ENCODE measurements around the gene JPH3.

Gene JPH3

GRCh38 chr16:87602821-87603683 is 744 bp downstream of the JPH3 start:
- no peak for DNase-seq

GRCh38 chr16:87603684-87604633 is 1.7 kb downstream of the JPH3 start:
- DNase-seq: no peak

DNA sequence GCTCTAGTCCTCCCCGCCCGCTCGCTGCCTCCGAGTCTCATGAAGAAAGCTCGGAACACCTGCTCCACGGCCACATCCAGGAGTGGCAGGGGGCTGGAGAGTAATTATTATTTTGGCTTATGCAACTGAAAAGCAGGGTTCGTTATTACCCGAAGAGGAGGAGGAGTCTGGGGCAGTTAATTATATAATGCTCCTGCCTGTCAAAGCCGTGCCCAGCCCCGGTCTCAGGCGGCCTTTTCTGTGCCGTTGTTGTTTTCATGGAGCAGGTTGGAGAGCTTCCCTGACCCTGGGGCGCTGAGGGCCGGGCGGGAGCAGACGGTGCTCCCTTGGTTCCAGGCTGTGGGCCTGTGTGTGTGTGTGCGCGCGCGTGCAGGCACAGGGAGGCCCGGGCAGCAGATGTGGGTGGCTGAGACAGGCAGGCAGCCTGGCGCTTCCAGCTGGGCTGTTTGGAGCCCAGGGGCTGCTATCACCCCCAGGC is 2.4 kb downstream of the JPH3 start:
- no peak for DNase-seq

DNA sequence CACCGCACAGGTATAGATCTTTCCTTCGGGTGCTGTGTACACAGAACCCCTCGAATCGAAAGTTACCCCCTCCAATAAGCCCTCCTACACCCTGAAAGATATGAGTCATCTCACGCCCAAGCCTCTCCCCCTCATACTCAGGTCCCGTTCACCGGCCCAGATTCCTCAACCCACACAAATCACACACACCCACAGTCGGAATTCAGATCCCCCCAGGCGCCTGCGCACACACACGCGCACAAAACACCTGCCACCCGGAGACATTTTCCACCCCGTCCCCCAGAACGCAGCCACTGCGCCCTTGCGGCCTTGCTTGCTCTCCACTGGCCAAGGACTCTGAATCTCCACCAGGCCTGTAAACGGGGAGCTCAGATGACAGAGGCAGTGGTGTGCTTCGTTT is 4.9 kb downstream of the JPH3 start:
- no peak for DNase-seq

GRCh38 chr16:87607871-87608270 is 5.6 kb downstream of the JPH3 start:
- no peak for DNase-seq

- DNase-seq: peak; percentile 2
Measured at GRCh38 chr16:87608400-87608985, 6.2 kb downstream of the JPH3 start.

DNA sequence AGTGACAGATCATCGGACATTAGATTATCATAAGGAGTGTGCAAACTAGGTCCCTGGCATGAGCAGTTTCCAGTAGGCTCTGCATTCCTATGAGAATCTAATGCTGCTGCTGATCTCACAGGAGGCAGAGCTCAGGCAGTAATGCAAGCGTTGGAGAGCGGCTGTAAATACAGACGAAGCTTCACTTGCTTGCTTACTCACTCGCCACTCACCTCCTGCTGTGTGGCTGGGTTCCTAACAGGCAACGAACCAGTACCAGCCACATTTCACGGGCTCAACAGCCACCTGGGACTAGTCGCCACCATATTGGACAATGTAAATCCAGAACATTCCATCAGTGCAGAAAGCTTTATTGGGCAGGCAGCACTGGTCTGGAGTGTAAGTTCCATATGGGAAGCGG is 7.7 kb downstream of the JPH3 start:
- DNase-seq: no peak

- DNase-seq: no peak
Measured at GRCh38 chr16:87611456-87611855, 9.1 kb downstream of the JPH3 start.

GRCh38 chr16:87613961-87614360 is 11.7 kb downstream of the JPH3 start:
- DNase-seq: no peak

DNA sequence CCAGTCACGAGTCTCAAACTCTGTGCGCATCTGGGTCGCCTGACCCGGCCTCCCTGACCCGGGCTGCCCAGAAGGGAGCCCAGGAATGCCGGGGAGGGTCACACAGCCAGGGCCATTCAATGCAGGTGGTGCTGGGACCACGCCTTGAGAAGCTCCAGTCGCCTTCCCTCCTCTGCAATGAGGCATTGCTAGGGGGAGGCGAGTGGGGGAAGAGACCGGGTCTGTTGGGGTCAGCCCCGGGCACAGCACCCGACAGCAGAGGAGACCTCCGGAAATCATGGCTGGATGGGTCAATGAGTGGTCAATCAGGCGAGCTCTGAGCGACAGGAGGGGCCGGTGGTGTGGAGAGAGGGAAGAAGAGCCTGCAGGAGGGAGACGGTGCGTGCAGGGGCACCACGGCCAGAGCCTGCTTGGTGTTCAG is 13.3 kb downstream of the JPH3 start:
- no peak for DNase-seq

DNA sequence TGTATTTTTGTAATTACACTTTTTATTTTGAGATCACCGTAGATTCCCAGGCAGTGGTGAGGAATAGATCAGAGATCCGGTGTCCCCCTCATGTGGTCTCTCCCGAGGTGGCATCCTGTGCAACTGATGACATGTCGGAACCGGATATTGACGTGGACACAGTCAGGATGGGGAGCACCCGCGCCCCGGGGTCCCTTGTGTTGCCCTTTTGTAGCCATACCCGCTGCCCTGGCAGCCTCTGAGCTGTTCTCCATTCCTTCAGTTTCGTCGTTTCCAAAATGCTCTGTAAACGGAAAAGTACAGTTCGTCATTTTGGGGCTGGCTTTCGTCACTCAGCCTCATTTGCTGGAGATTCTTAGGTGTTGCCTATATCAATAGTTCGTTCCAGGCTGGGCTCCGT is 14.2 kb downstream of the JPH3 start:
- no peak for DNase-seq

GRCh38 chr16:87618216-87618615 is 15.9 kb downstream of the JPH3 start:
- no peak for DNase-seq

DNA sequence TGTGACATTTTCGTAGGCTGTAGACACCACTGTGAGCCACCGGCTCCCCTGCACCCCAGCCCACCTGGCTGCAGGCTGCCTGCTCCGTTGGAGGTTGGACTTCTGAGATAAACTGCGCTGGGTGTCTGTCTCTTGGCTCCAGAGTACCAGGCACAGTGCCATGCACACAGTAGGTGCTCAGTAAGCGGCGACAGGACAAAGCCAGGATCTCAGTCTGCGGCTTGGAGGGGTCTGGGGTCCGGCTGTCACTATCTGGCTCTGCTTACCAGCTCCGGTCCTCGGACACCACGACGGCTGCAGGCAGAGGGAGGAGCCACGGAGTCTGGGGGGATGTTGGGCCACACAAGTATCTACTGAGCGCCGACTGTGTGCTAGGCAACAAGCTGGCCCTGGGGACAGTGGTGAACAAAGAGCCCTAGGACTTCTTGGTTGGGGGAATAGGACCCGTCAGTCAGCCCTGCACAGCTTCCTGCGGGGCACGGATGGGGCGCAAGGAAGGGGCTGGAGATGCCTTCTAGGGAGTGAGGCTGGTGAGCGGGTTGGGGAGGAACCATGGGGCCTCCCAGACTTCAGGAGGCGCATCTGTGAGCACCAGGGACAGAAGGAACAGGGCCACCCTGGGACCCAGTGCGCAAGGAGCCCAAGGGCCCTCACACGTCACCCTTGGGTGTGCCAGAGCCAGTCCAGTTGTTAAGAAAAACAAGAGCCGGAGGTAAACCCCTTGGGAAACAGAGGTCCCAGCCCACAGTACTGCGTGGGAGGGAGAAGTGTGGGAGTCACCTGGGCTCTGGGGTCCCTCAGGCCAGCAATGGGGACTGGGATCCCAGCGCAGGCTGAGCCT is 17.3 kb downstream of the JPH3 start:
- DNase-seq: no peak

DNA sequence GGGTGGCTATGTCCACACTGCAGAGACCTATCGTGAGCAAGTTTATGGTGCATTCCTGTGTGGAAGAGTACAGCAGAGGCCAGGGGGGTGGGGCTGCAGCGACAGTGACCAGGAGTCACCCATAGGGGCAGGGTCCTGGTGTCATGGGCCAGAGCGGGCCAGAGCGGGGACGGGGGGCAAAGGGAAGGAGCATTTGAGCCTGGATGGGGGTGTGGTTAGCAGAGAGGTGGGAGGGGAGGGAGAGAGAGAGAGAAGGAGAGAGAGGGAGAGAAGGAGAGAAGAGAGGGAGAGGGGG is 17.8 kb downstream of the JPH3 start:
- no peak for DNase-seq

- DNase-seq: no peak
Measured at GRCh38 chr16:87621550-87621829, 19.2 kb downstream of the JPH3 start.

DNA sequence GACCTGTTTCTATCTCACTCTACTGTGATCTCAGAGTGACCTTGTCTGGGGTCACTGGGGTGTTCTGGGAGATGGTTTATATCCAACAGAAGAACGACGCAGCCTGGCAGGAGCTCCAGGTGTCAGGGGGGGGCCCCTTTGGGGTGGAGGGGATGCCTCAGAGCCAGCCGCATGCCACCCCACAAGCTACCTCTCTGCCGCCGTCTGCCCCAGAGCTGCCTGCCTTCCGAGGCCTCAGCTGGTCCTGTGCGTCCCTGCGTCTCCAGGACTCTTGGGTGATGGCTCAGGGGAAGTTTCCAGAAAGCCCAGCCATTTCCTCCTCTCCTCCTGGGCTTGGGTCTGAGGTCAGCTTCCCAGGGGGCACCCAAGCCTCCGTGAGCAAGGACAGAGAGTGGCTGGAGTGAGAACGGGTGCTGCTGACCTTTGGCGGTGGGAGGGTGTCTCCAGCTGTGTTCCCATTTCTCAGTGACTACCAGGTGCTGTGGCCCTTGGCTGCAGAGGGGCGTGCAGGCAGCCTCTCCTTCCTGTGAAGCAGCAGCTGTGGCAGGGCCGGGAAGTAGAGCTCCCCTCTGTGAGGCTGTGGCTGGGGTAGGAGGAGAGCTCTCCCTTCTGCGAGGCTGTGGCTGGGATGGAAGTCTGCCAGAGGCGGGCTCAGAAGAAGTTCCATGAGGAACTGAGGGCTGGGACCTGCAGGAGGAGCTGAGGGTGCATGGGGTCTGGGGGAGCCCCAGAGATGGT is 19.8 kb downstream of the JPH3 start:
- no peak for DNase-seq

DNA sequence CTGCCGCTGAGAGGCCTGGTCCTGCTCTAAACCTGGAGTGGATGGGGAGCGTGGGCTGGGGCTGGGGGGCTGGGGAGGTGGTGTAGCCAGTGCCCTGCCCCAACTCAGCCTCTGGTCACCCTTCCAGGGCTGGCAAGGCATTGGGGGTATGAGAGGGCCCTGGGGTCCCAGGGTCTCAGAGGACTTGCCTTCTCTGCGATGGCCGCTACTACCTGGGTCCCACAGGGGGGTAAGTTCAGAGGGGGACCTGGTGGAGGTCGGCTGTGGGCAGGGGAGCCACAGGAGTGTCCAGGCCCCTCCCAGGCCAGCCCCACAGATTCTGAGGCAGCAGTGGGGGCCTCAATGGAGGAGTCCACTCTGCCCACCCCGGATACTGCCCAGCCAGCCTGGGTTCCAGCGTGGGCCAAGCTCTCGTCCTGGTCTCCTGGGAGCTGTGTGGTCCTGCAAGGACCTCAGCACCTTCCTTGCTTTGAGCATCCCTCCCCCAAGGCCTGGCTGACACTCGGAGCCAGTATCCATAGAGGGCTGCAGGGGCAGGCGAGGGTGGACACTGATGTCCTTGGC is 20.5 kb downstream of the JPH3 start:
- no peak for DNase-seq

GRCh38 chr16:87625241-87625797 is 23.0 kb downstream of the JPH3 start:
- no peak for DNase-seq

DNA sequence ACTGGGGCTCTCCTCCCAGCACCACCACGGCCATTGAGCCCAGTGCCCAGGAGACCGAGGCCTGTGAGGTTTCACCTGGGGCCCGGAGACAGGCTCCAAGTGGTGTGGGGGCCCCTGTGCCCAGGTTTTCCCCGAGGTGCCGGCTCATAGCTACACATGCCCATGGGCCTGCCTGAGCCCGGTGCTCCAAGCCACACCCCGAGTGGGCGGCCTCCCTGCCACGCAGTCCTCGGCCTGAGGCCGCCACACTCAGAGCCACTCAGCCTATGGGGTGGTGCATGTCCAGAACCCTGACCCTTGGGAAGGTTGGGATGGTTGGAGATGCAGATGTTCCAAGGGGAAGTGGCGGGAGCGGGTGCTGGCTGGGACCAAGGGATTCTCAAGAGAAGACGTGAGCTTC is 24.1 kb downstream of the JPH3 start:
- no peak for DNase-seq

GRCh38 chr16:87626905-87627304 is 24.6 kb downstream of the JPH3 start:
- no peak for DNase-seq

- DNase-seq: no peak
Measured at GRCh38 chr16:87627542-87628245, 25.4 kb downstream of the JPH3 start.
